ENCODE results near the gene TTLL3. TPM values are rescaled to one million over a fixed set of nuclear protein-coding genes. Genes with fewer than 3 reads are reported as not detected.

The TTLL3 gene
- total and polyA plus RNA-seq, 2 of the 8 experiments (the other 6 are each of a cell fraction or from before 2014, with no cell fraction given), result 5.9 to 8.9 TPM

- TF ChIP-seq CBX8 (IDR thresholded peaks at IDR 0.05; ENCODE audit: borderline replicate concordance, low read depth, low read length), result no peak
- no peak for TF ChIP-seq POU5F1 (IDR thresholded peaks at IDR 0.05; ENCODE audit: low read depth, low read length)
- TF ChIP-seq TEAD4 (IDR thresholded peaks at IDR 0.05; ENCODE audit: low read depth, low read length), result no peak
Observed at GRCh38 chr3:9767418-9767817, 42.6 kb upstream of the TTLL3 start (continued).

Data from H1 (cell line).